DMS 273 (cell line): ENCODE results near the gene GET4.
A peak's percentile ranks its signal among the peaks of the same experiment; 100 is the strongest.

Experiments used
- DNase-seq: peaks from one replicate; lab custom pipeline; 2025; ENCODE audit not compliant: unreplicated experiment; lab: John Stamatoyannopoulos, UW

Gene GET4

GRCh38 chr7:898855-899681 lies 22.7 kb downstream of the GET4 start:
- no peak for DNase-seq

GRCh38 chr7:899806-900205 lies 23.5 kb downstream of the GET4 start:
- no peak for DNase-seq

- no peak for DNase-seq
These were observed 24.1 kb downstream of the GET4 start for GRCh38 chr7:900331-901040.

- no peak for DNase-seq
These were observed 24.7 kb downstream of the GET4 start for GRCh38 chr7:901041-901387.

- peak; percentile 96 for DNase-seq
These were observed 25.2 kb downstream of the GET4 start for GRCh38 chr7:901388-902154.

GRCh38 chr7:902996-903395 lies 26.6 kb downstream of the GET4 start:
- DNase-seq: no peak

- DNase-seq: no peak
These were observed 27.8 kb downstream of the GET4 start for GRCh38 chr7:903921-904755.

- no peak for DNase-seq
These were observed 28.5 kb downstream of the GET4 start for GRCh38 chr7:904847-905246.

GRCh38 chr7:906776-907157 lies 30.4 kb downstream of the GET4 start:
- no peak for DNase-seq

- peak; percentile 72 for DNase-seq
These were observed 31.0 kb downstream of the GET4 start for GRCh38 chr7:907158-907980.

GRCh38 chr7:908159-908581 lies 31.8 kb downstream of the GET4 start:
- DNase-seq: no peak

- DNase-seq: peak; percentile 89
These were observed 32.4 kb downstream of the GET4 start for GRCh38 chr7:908591-909357.

GRCh38 chr7:909358-910329 lies 33.3 kb downstream of the GET4 start:
- peak; percentile 74 for DNase-seq

GRCh38 chr7:910441-910861 lies 34.1 kb downstream of the GET4 start:
- no peak for DNase-seq

GRCh38 chr7:910931-911431 lies 34.6 kb downstream of the GET4 start:
- no peak for DNase-seq

GRCh38 chr7:911791-912480 lies 35.6 kb downstream of the GET4 start:
- no peak for DNase-seq
